Measurements from ENCODE around the gene SPAG16.

SPAG16 gene

GRCh38 chr2:213247566-213247965 is 36.7 kb upstream of the SPAG16 start:
- Histone ChIP-seq H3K27ac (ENCODE audit: low read length) (no peak overlapping the region), H3K4me1 (ENCODE audit: insufficient read depth, low read length) (peaks cover 8% of the 10 kb centered on the region), H3K9ac (ENCODE audit: low read depth, low read length) (no peak overlapping the region), H3K36me3 (ENCODE audit: insufficient read depth, low read depth, low read length) (no peaks in the 10 kb centered on the region), H3K4me3 (ENCODE audit: low read length) (no peak overlapping the region), H3K9me3 (ENCODE audit: insufficient read depth, low read depth, low read length) (no peaks in the 10 kb centered on the region), H3K27me3 (ENCODE audit: insufficient read depth, low read length) (no peaks in the 10 kb centered on the region)

DNA sequence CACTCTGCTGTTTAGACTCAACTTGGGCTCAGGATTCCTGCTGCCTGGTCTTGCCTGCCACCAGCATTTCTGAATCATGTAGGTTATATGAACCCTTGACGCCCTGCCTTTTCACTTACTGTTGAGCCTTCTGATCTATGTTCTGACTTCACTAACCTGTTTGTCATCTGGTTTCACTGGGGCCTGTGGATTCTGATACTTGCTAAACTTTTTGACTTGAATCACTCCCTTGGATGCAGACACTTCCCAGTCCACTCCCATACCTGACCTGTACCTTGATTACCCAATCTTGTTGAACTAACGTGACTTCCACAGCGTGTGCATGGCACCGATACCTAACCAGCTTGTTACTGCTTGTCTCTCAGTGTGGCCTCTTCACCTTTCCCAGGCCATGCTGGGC is 35.6 kb upstream of the SPAG16 start:
- Histone ChIP-seq H3K9ac (ENCODE audit: low read depth, low read length) (no peak overlapping the region), H3K27ac (ENCODE audit: low read length) (no peak overlapping the region), H3K4me3 (ENCODE audit: low read length) (no peak overlapping the region), H3K36me3 (ENCODE audit: insufficient read depth, low read depth, low read length) (no peaks in the 10 kb centered on the region), H3K4me1 (ENCODE audit: insufficient read depth, low read length) (peaks cover 8% of the 10 kb centered on the region), H3K9me3 (ENCODE audit: insufficient read depth, low read depth, low read length) (no peaks in the 10 kb centered on the region), H3K27me3 (ENCODE audit: insufficient read depth, low read length) (no peaks in the 10 kb centered on the region)

DNA sequence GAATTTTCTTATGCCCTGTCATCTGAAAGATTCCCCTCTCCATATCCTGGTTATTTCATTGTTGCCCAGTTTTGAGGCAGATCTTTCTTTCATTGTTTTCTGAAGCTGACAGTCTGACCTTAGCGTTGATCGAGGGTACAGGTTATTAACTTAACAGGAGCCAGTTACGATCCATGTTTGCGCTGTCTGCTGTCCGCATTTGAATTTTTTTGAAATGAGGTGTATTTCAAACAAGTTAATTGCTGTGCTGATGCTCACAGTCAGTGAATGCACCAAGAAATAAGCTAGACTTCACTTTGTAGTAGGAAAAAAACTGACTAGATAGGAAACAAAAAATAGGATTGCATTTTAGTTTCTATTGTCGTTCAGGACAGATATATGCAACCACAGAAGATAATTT is 34.8 kb upstream of the SPAG16 start:
- H3K4me3 ChIP-seq (ENCODE audit: low read length), result no peak overlapping the region
- peaks cover 8% of the 10 kb centered on the region for H3K4me1 ChIP-seq (ENCODE audit: insufficient read depth, low read length)
- no peak overlapping the region for H3K27ac ChIP-seq (ENCODE audit: low read length)
- no peaks in the 10 kb centered on the region for H3K36me3 ChIP-seq (ENCODE audit: insufficient read depth, low read depth, low read length)
- H3K9ac ChIP-seq (ENCODE audit: low read depth, low read length), result no peak overlapping the region
- H3K9me3 ChIP-seq (ENCODE audit: insufficient read depth, low read depth, low read length), result no peaks in the 10 kb centered on the region
- no peaks in the 10 kb centered on the region for H3K27me3 ChIP-seq (ENCODE audit: insufficient read depth, low read length)

DNA sequence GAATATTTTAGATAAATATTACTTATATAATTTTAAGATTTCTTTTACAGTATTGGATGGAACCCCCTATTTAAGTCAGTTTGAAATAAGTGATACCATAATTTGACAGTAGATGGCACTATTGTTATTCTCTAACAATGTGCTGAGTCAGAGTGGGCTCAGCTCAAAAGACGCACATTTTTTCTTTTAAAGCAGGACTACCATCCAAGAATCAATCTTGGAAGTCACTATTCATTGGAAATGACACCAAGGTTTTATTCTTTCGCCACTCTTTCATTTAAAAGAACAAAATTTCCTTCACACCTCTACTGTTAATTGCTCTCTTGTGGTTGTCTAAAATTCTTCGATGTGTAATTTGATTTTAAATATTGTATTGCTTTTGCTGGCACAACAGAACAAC is 32.6 kb upstream of the SPAG16 start:
- Histone ChIP-seq H3K4me3 (ENCODE audit: low read length) (no peak overlapping the region), H3K36me3 (ENCODE audit: insufficient read depth, low read depth, low read length) (no peaks in the 10 kb centered on the region), H3K9ac (ENCODE audit: low read depth, low read length) (peak overlapping the region; percentile 14; the same call in 1 of the 2 replicates), H3K27ac (ENCODE audit: low read length) (no peak overlapping the region), H3K27me3 (ENCODE audit: insufficient read depth, low read length) (no peaks in the 10 kb centered on the region), H3K4me1 (ENCODE audit: insufficient read depth, low read length) (peaks cover 8% of the 10 kb centered on the region), H3K9me3 (ENCODE audit: insufficient read depth, low read depth, low read length) (no peaks in the 10 kb centered on the region)

DNA sequence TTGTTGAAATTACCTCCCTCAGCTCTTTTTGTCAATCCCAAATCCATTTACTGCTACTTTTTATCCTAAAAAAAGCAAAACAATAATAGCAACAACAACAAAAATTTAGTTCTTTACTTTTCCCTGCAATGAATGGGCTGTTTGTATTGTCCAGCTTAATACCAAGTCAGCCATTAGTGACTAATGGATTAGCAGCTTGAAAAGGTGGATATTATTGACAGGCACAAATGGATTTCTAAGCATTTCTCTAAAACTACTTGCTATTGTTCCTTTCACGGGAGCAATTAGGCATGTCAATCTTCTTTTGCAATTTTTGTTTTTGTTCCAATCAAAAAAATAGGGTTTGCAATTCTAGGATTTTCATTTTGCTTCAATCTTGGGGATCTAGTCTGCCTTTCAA is 32.1 kb upstream of the SPAG16 start:
- H3K9me3 ChIP-seq (ENCODE audit: insufficient read depth, low read depth, low read length), result no peaks in the 10 kb centered on the region
- H3K4me3 ChIP-seq (ENCODE audit: low read length), result no peak overlapping the region
- no peak overlapping the region for H3K27ac ChIP-seq (ENCODE audit: low read length)
- H3K4me1 ChIP-seq (ENCODE audit: insufficient read depth, low read length), result peaks cover 8% of the 10 kb centered on the region
- H3K27me3 ChIP-seq (ENCODE audit: insufficient read depth, low read length), result no peaks in the 10 kb centered on the region
- H3K9ac ChIP-seq (ENCODE audit: low read depth, low read length), result peak overlapping the region; percentile 14; the same call in 1 of the 2 replicates
- H3K36me3 ChIP-seq (ENCODE audit: insufficient read depth, low read depth, low read length), result no peaks in the 10 kb centered on the region

DNA sequence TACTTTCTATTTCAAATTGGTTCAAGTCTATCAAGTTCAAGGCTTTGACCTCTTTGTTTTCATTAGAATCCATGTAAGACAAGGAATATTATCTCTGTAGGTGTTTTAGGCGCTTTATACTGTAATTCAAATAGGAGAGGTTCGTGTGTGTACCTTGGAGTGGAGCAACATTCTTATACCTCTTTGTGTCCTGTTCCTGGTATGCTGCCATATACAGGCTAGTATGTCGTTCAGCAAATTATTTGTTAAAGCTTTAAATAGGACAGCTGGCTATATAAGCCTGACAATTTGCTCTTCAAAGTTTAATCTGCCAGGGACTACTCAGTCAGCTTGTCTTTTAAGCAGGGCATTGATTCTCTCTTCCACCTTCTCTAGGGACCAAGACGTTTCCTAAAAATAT is 31.1 kb upstream of the SPAG16 start:
- H3K4me1 ChIP-seq (ENCODE audit: insufficient read depth, low read length), result peaks cover 8% of the 10 kb centered on the region
- no peak overlapping the region for H3K4me3 ChIP-seq (ENCODE audit: low read length)
- H3K36me3 ChIP-seq (ENCODE audit: insufficient read depth, low read depth, low read length), result no peaks in the 10 kb centered on the region
- no peaks in the 10 kb centered on the region for H3K27me3 ChIP-seq (ENCODE audit: insufficient read depth, low read length)
- H3K9ac ChIP-seq (ENCODE audit: low read depth, low read length), result no peak overlapping the region
- H3K9me3 ChIP-seq (ENCODE audit: insufficient read depth, low read depth, low read length), result no peaks in the 10 kb centered on the region
- no peak overlapping the region for H3K27ac ChIP-seq (ENCODE audit: low read length)

DNA sequence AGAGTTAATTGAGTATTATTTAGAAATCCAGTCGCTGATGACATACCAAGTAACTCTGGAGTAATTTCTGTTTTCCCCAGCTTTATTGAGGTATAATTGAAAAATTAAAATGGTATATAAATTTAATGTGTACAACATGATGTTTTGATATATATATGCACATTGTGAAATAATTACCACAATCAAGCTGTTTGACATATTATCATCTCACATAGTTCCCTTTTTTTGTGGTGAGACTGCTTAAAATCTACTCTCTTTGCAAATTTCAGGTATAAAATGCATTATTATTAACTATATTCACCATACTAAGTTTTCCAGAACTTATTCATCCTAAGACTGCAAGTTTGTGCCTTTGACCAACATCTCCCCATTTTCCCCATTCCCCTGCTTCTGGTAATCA is 25.0 kb upstream of the SPAG16 start:
- Histone ChIP-seq H3K4me1 (ENCODE audit: insufficient read depth, low read length) (no peaks in the 10 kb centered on the region), H3K27ac (ENCODE audit: low read length) (no peak overlapping the region)

GRCh38 chr2:213261237-213261636 is 23.0 kb upstream of the SPAG16 start:
- Histone ChIP-seq H3K4me3 (ENCODE audit: low read length) (no peak overlapping the region), H3K9me3 (ENCODE audit: insufficient read depth, low read depth, low read length) (no peaks in the 10 kb centered on the region), H3K36me3 (ENCODE audit: insufficient read depth, low read depth, low read length) (no peaks in the 10 kb centered on the region), H3K9ac (ENCODE audit: low read depth, low read length) (no peak overlapping the region), H3K27ac (ENCODE audit: low read length) (no peak overlapping the region), H3K27me3 (ENCODE audit: insufficient read depth, low read length) (no peaks in the 10 kb centered on the region), H3K4me1 (ENCODE audit: insufficient read depth, low read length) (no peaks in the 10 kb centered on the region)

More for the DNA sequence above, 25.0 kb upstream of the SPAG16 start:
- H3K36me3 ChIP-seq (ENCODE audit: insufficient read depth, low read depth, low read length), result no peaks in the 10 kb centered on the region
- H3K9me3 ChIP-seq (ENCODE audit: insufficient read depth, low read depth, low read length), result no peaks in the 10 kb centered on the region
- no peak overlapping the region for H3K4me3 ChIP-seq (ENCODE audit: low read length)
- H3K27me3 ChIP-seq (ENCODE audit: insufficient read depth, low read length), result no peaks in the 10 kb centered on the region
- no peak overlapping the region for H3K9ac ChIP-seq (ENCODE audit: low read depth, low read length)

GRCh38 chr2:213261715-213262114 is 22.5 kb upstream of the SPAG16 start:
- Histone ChIP-seq H3K36me3 (ENCODE audit: insufficient read depth, low read depth, low read length) (no peaks in the 10 kb centered on the region), H3K4me1 (ENCODE audit: insufficient read depth, low read length) (no peaks in the 10 kb centered on the region), H3K27me3 (ENCODE audit: insufficient read depth, low read length) (no peaks in the 10 kb centered on the region), H3K9ac (ENCODE audit: low read depth, low read length) (no peak overlapping the region), H3K4me3 (ENCODE audit: low read length) (no peak overlapping the region), H3K9me3 (ENCODE audit: insufficient read depth, low read depth, low read length) (no peaks in the 10 kb centered on the region), H3K27ac (ENCODE audit: low read length) (no peak overlapping the region)

DNA sequence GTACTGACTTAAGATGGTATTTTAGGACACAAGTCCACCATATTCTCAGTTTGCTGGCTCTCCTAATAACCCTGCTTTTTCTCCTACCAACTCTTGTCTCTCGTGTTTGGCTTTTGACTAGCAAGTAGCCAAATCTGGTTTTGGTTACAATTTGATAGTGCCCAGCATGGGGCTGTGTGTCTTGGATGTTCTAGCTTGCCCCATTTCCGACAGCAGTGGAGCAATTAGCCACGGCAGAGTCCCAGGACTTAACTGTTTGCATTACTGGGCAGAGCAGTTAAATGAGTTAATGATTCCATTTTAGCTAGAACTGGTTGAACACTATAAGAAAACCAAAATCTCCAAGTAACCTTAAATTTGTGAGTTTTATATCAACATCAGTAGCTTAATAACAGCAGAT is 18.6 kb upstream of the SPAG16 start:
- Histone ChIP-seq H3K4me3 (ENCODE audit: low read length) (no peak overlapping the region), H3K9me3 (ENCODE audit: insufficient read depth, low read depth, low read length) (no peaks in the 10 kb centered on the region), H3K9ac (ENCODE audit: low read depth, low read length) (no peak overlapping the region), H3K36me3 (ENCODE audit: insufficient read depth, low read depth, low read length) (no peaks in the 10 kb centered on the region), H3K27me3 (ENCODE audit: insufficient read depth, low read length) (no peaks in the 10 kb centered on the region), H3K4me1 (ENCODE audit: insufficient read depth, low read length) (no peaks in the 10 kb centered on the region), H3K27ac (ENCODE audit: low read length) (no peak overlapping the region)

- Histone ChIP-seq H3K27me3 (ENCODE audit: insufficient read depth, low read length) (no peaks in the 10 kb centered on the region), H3K9ac (ENCODE audit: low read depth, low read length) (no peak overlapping the region), H3K4me1 (ENCODE audit: insufficient read depth, low read length) (no peaks in the 10 kb centered on the region), H3K36me3 (ENCODE audit: insufficient read depth, low read depth, low read length) (no peaks in the 10 kb centered on the region), H3K27ac (ENCODE audit: low read length) (no peak overlapping the region), H3K9me3 (ENCODE audit: insufficient read depth, low read depth, low read length) (no peaks in the 10 kb centered on the region), H3K4me3 (ENCODE audit: low read length) (no peak overlapping the region)
Observed at GRCh38 chr2:213266421-213266820, 17.8 kb upstream of the SPAG16 start.

DNA sequence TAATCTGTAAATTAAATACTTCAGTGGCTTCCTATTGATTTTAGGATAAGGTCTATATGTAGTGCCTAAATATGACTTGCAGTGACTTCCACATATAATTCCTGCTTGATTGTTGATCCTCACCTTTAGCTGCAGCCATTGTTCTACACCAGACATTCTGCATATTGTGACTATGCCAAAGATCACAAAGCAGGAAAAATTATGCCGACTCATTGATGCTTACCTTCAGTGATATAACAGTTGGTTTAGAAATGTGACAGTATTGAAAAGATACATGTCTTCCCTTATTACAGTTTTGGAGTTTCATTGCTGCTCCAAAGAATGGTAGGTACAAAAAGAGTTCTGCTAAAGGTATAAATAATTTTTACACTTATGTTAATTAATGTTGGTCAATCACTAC is 12.3 kb upstream of the SPAG16 start:
- H3K27me3 ChIP-seq (ENCODE audit: insufficient read depth, low read length), result no peaks in the 10 kb centered on the region
- no peaks in the 10 kb centered on the region for H3K36me3 ChIP-seq (ENCODE audit: insufficient read depth, low read depth, low read length)
- no peak overlapping the region for H3K27ac ChIP-seq (ENCODE audit: low read length)
- no peak overlapping the region for H3K9ac ChIP-seq (ENCODE audit: low read depth, low read length)
- no peaks in the 10 kb centered on the region for H3K4me1 ChIP-seq (ENCODE audit: insufficient read depth, low read length)
- H3K9me3 ChIP-seq (ENCODE audit: insufficient read depth, low read depth, low read length), result peaks cover 3% of the 10 kb centered on the region; the same call in 1 of the 2 replicates
- no peak overlapping the region for H3K4me3 ChIP-seq (ENCODE audit: low read length)

DNA sequence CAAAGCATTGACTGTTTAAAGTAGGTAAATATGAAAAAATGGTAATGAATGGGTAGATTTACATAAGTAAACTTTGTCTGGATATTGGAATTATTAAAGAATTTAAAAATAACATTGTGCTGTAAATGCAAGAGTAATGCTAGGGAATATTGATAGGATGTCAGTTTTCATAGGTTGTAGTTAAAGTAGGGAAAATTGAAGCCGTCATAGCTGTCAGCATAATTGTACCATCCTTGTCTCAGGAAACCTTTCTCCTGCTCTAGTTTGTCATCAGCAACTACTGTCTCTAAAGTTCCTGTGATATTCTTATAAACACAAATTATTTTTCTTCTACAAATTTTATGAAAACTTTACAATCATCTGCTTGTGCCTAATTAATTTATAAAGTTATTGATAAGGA is 10.1 kb upstream of the SPAG16 start:
- no peak overlapping the region for H3K4me3 ChIP-seq (ENCODE audit: low read length)
- H3K27me3 ChIP-seq (ENCODE audit: insufficient read depth, low read length), result no peaks in the 10 kb centered on the region
- no peaks in the 10 kb centered on the region for H3K4me1 ChIP-seq (ENCODE audit: insufficient read depth, low read length)
- H3K9me3 ChIP-seq (ENCODE audit: insufficient read depth, low read depth, low read length), result peaks cover 15% of the 10 kb centered on the region; the same call in 1 of the 2 replicates
- no peaks in the 10 kb centered on the region for H3K36me3 ChIP-seq (ENCODE audit: insufficient read depth, low read depth, low read length)
- H3K9ac ChIP-seq (ENCODE audit: low read depth, low read length), result no peak overlapping the region
- H3K27ac ChIP-seq (ENCODE audit: low read length), result no peak overlapping the region

Measured in iPS-20b (cell line).